ENCODE measurements around the gene LMNTD1.

The LMNTD1 gene

DNA sequence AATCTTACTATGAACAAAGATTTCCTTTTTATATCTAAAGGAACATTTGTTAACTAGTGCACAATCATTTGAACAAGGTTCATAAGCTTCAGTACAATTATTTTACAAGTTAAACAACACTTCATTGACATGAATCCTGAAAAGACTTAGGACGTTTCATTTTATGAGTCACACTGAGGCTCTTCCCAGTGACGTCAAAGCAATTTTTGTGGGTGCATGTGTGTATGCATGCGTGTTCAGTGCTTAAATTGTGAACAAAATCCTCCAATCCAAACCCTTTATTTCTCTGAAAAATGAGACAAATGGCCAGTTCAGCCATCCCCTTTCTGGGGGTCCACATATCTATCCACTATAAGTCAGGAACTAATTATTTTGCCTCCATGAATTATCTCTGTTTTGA lies 2.9 kb downstream of the LMNTD1 start:
- DNase-seq = no peak

DNA sequence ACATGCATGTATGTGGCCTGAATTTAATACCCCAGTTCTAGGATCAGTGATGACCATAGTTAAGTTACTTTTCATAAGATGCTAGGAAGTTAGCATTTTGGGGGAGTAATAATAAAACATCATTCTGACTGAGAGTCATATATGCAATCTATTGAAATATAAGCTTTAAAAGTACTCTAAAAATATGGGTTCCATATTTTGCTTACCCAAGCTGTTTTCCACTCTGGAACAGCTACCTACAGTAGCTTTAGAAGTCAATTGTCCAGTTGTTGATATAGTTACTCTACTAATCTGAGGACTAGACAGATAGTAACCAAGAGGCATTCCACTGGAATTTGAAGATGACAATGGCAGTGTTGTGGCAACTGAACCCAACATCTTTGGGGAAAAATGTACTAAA lies 4.0 kb downstream of the LMNTD1 start:
- no peak for DNase-seq

DNA sequence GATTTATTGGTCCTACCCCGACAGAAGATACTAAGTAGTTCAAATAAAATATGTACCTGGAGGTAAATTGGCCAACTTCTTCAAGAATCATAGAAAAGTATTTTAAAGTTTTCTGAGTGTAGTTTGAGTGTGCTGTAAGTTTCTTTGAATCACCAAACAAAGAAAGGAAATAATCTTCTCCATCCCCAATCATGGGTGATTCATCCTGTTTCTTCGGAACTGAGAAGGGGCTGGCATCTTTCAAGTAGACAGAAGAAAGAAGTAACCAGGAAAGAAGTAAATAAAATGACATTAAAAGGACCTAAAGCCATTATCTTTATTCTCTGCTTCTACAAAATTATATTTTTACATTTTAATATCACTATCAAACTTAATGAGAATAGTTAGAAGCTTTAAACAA lies 6.8 kb downstream of the LMNTD1 start:
- no peak for DNase-seq

- DNase-seq = no peak
Observed at GRCh38 chr12:25533150-25533549, 19.9 kb downstream of the LMNTD1 start.

- DNase-seq = no peak
Observed at GRCh38 chr12:25531502-25532052, 21.5 kb downstream of the LMNTD1 start.

DNA sequence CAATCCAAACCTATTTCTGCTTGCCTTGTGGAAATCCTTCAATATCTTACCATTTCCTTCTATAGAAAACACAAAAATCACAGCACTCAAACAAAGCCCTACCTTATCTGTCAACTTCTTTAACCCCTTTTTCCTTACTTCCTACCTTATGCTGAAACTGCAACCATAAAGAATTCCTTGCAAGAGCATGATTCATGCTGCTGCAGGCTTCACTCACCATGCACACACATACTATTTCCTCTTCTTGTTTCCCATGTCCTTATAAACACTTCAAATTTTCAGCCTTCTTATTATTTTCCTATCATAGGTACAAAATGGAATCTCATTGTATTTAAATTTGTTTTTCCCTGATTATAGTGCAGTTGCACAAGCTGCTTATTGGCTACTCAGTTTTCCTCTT lies 23.3 kb downstream of the LMNTD1 start:
- DNase-seq = no peak

GRCh38 chr12:25526778-25527177 lies 26.3 kb downstream of the LMNTD1 start:
- DNase-seq = no peak

DNA sequence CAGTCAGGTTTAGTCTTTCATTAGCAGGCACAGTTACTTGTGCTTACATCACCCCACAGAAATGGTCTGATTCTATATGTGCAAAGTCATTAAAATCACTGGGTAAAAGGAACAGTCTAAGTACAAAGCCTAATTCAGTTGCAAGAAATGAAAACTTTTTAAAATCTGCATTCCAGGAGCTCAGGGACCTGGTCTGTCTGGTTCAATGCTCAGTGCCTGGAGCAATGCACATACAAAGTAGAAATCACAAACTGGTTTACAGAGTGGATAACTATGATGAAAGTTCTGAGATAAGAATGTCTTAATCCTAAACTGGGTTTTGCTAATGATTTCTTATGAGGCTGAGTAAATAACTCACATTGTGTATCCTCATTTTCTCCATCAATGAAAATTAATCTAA lies 28.7 kb downstream of the LMNTD1 start:
- DNase-seq = no peak

DNA sequence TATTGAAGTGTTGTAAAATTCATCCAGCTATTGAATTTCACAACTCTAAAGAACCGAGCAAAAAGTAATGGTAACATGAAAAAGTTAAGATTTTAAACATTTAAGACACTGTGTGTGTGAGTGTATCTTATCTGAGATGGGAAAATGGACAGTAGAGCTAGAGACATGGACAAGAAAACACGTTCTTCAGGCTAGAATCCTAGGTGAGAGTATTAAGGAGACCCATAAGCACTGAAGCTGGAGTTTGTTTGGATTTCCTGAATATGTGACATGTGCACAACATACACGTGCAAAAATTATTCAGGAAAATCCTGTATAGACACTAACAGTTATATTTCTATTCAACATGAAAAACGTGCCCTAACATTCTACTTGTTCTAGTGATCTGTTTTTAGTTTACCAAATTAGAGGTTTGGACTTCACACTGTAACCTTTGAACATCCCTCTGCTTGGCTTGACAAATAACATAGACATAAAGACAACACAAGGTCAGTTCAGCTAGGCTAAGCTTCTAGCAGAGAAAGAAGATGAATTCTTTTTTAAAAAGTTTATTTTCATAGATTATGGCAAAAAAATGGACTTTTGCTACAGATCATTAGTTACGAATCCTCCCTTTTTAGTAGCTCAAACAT lies 31.3 kb downstream of the LMNTD1 start:
- no peak for DNase-seq

DNA sequence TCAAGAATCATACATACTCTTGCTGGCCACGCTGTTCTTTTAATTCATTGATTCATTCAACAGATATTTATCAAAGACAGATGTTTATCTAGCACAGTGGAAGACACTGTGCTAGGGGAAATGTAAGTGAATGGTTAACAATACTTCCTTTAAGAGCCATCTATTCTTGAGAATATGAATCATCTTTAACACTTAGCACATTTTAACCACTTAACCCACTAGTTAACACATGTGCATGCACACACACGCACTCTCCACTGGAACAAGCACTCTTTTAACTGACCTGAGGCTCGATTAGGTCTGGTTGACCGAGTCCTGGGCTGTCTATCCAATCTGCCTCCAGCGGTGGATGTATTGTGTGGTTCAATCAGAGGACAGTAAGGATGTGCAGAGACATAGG lies 34.6 kb downstream of the LMNTD1 start:
- no peak for DNase-seq

- DNase-seq = no peak
Observed at GRCh38 chr12:25504744-25505143, 48.3 kb downstream of the LMNTD1 start.

- DNase-seq = no peak
Observed at GRCh38 chr12:25503666-25504065, 49.4 kb downstream of the LMNTD1 start.

- DNase-seq = no peak
Observed at GRCh38 chr12:25502596-25502995, 50.5 kb downstream of the LMNTD1 start.

GRCh38 chr12:25502118-25502517 lies 51.0 kb downstream of the LMNTD1 start:
- DNase-seq = no peak

DNA sequence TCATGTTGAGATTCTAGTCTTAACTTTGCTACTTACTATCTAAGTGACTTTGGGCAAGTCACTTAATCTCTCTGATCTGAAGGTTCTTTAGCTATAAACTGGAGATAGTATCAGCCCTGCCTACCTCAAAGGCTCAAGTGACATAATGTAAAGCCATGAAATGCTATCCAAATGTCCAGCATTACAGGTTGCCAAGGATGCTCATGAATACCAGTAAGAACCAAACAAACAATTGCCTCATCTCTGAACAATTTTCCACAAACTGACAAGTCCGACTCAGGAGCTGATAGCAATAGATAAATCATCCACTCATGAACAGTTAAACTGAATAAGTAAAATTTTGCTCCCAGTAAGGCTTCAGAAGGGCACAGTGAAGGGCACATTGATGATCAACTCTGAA lies 51.5 kb downstream of the LMNTD1 start:
- no peak for DNase-seq

DNA sequence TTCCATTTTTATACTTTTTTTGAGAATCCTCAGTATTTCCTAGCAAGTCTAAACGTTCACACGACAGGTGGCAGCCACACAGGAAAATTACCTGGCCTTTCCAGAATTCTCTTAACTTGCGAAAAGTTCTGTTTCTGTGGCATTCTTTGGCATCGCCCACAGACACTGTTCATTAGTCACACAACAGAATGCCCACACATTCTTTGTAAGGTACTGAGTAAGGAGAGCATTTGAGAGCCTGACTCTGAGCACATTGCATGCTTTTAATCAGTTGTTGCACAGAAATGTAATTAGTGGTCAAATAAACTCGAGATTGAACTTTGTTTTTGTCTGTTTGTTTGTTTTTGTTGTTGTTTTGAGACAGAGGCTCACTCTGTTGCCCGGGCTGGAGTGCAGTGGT lies 52.4 kb downstream of the LMNTD1 start:
- no peak for DNase-seq

DNA sequence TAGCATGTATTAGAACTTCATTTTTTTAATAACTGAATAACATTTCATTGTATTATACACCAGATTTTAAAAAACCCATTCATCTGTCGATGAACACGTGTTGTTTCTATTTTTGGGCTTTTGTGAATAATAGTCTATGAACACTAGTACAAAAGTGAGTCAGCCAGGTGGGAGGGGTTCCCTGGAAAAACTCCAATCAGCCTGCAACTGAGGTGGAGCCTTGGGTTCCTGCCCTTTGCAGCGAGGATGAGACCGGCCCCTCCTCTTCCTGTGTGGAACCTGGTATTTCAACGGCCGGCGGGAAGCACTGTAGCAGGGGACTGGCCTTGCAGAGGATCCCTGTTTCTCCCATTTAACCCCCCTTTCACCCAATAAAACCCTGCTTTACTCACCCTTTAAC lies 56.1 kb downstream of the LMNTD1 start:
- no peak for DNase-seq

- DNase-seq = no peak
Observed at GRCh38 chr12:25496098-25496587, 56.9 kb downstream of the LMNTD1 start.

- no peak for DNase-seq
Observed at GRCh38 chr12:25495331-25496097, 57.6 kb downstream of the LMNTD1 start.

GRCh38 chr12:25494926-25495325 lies 58.2 kb downstream of the LMNTD1 start:
- DNase-seq = no peak

- no peak for DNase-seq
Observed at GRCh38 chr12:25493682-25494081, 59.4 kb downstream of the LMNTD1 start.

- no peak for DNase-seq
Observed at GRCh38 chr12:25491396-25492325, 61.4 kb downstream of the LMNTD1 start.
